Measurements from ENCODE around the gene DHCR7.

Gene DHCR7

GRCh38 chr11:71440021-71440755 lies 8.0 kb downstream of the DHCR7 start:
- Histone ChIP-seq H3K4me1 (ENCODE audit: control insufficient read depth in 1 of 2, insufficient read depth in 2 of 2, low read length in 2 of 2) (no peaks in the 10 kb centered on the region), H3K9me3 (ENCODE audit: control insufficient read depth in 1 of 2, low read length in 2 of 2) (no peaks in the 10 kb centered on the region), H3K4me3 (ENCODE audit: low read depth in 1 of 2, low read length in 2 of 2) (no peak overlapping the region), H3K27ac (ENCODE audit: low read depth, low read length) (no peak overlapping the region), H3K9ac (ENCODE audit: low read depth in 1 of 2, low read length in 2 of 2) (no peak overlapping the region), H3K36me3 (ENCODE audit: control insufficient read depth in 1 of 2, insufficient read depth in 2 of 2, low read length in 2 of 2) (peaks cover 26 to 93% of the 10 kb centered on the region in 2 donors), H3K27me3 (ENCODE audit: control insufficient read depth in 1 of 2, insufficient read depth in 2 of 2, low read length in 2 of 2) (no peaks in the 10 kb centered on the region)

- H3K27ac ChIP-seq (ENCODE audit: low read depth, low read length), result no peak overlapping the region
- H3K27me3 ChIP-seq (ENCODE audit: control insufficient read depth in 1 of 2, insufficient read depth in 2 of 2, low read length in 2 of 2), result no peaks in the 10 kb centered on the region
- no peaks in the 10 kb centered on the region for H3K9me3 ChIP-seq (ENCODE audit: control insufficient read depth in 1 of 2, low read length in 2 of 2)
- H3K4me1 ChIP-seq (ENCODE audit: control insufficient read depth in 1 of 2, insufficient read depth in 2 of 2, low read length in 2 of 2), result peaks cover 6 to 7% of the 10 kb centered on the region in 2 donors
- H3K36me3 ChIP-seq (ENCODE audit: control insufficient read depth in 1 of 2, insufficient read depth in 2 of 2, low read length in 2 of 2), result peaks cover 26 to 87% of the 10 kb centered on the region in 2 donors
- no peak overlapping the region for H3K9ac ChIP-seq (ENCODE audit: low read depth in 1 of 2, low read length in 2 of 2)
- no peak overlapping the region for H3K4me3 ChIP-seq (ENCODE audit: low read depth in 1 of 2, low read length in 2 of 2)
Measured at GRCh38 chr11:71438650-71439049, 9.5 kb downstream of the DHCR7 start.

- Histone ChIP-seq H3K27ac (ENCODE audit: low read depth, low read length) (no peak overlapping the region), H3K4me3 (ENCODE audit: low read depth in 1 of 2, low read length in 2 of 2) (no peak overlapping the region)
Measured at GRCh38 chr11:71437879-71438278, 10.3 kb downstream of the DHCR7 start.

GRCh38 chr11:71437399-71437798 lies 10.8 kb downstream of the DHCR7 start:
- Histone ChIP-seq H3K4me3 (ENCODE audit: low read depth in 1 of 2, low read length in 2 of 2) (no peak overlapping the region), H3K27me3 (ENCODE audit: control insufficient read depth in 1 of 2, insufficient read depth in 2 of 2, low read length in 2 of 2) (no peaks in the 10 kb centered on the region), H3K4me1 (ENCODE audit: control insufficient read depth in 1 of 2, insufficient read depth in 2 of 2, low read length in 2 of 2) (peaks cover 17 to 20% of the 10 kb centered on the region in 2 donors), H3K27ac (ENCODE audit: low read depth, low read length) (no peak overlapping the region), H3K9me3 (ENCODE audit: control insufficient read depth in 1 of 2, low read length in 2 of 2) (no peaks in the 10 kb centered on the region), H3K9ac (ENCODE audit: low read depth in 1 of 2, low read length in 2 of 2) (no peak overlapping the region), H3K36me3 (ENCODE audit: control insufficient read depth in 1 of 2, insufficient read depth in 2 of 2, low read length in 2 of 2) (peaks cover 22 to 76% of the 10 kb centered on the region in 2 donors)

More at GRCh38 chr11:71437879-71438278, 10.3 kb downstream of the DHCR7 start:
- no peaks in the 10 kb centered on the region for H3K9me3 ChIP-seq (ENCODE audit: control insufficient read depth in 1 of 2, low read length in 2 of 2)
- H3K9ac ChIP-seq (ENCODE audit: low read depth in 1 of 2, low read length in 2 of 2), result no peak overlapping the region
- H3K36me3 ChIP-seq (ENCODE audit: control insufficient read depth in 1 of 2, insufficient read depth in 2 of 2, low read length in 2 of 2), result peaks cover 24 to 79% of the 10 kb centered on the region in 2 donors
- H3K27me3 ChIP-seq (ENCODE audit: control insufficient read depth in 1 of 2, insufficient read depth in 2 of 2, low read length in 2 of 2), result no peaks in the 10 kb centered on the region
- H3K4me1 ChIP-seq (ENCODE audit: control insufficient read depth in 1 of 2, insufficient read depth in 2 of 2, low read length in 2 of 2), result peaks cover 14 to 15% of the 10 kb centered on the region in 2 donors

GRCh38 chr11:71436861-71437260 lies 11.3 kb downstream of the DHCR7 start:
- H3K9me3 ChIP-seq (ENCODE audit: control insufficient read depth in 1 of 2, low read length in 2 of 2), result no peaks in the 10 kb centered on the region
- peaks cover 17 to 20% of the 10 kb centered on the region in 2 donors for H3K4me1 ChIP-seq (ENCODE audit: control insufficient read depth in 1 of 2, insufficient read depth in 2 of 2, low read length in 2 of 2)
- no peak overlapping the region for H3K9ac ChIP-seq (ENCODE audit: low read depth in 1 of 2, low read length in 2 of 2)
- no peak overlapping the region for H3K27ac ChIP-seq (ENCODE audit: low read depth, low read length)
- no peak overlapping the region for H3K4me3 ChIP-seq (ENCODE audit: low read depth in 1 of 2, low read length in 2 of 2)
- no peaks in the 10 kb centered on the region for H3K27me3 ChIP-seq (ENCODE audit: control insufficient read depth in 1 of 2, insufficient read depth in 2 of 2, low read length in 2 of 2)
- peaks cover 22 to 71% of the 10 kb centered on the region in 2 donors for H3K36me3 ChIP-seq (ENCODE audit: control insufficient read depth in 1 of 2, insufficient read depth in 2 of 2, low read length in 2 of 2)

- H3K27ac ChIP-seq (ENCODE audit: low read depth, low read length), result no peak overlapping the region
- peaks cover 17 to 20% of the 10 kb centered on the region in 2 donors for H3K4me1 ChIP-seq (ENCODE audit: control insufficient read depth in 1 of 2, insufficient read depth in 2 of 2, low read length in 2 of 2)
- H3K9ac ChIP-seq (ENCODE audit: low read depth in 1 of 2, low read length in 2 of 2), result no peak overlapping the region
- peaks cover 17 to 56% of the 10 kb centered on the region in 2 donors for H3K36me3 ChIP-seq (ENCODE audit: control insufficient read depth in 1 of 2, insufficient read depth in 2 of 2, low read length in 2 of 2)
- no peak overlapping the region for H3K4me3 ChIP-seq (ENCODE audit: low read depth in 1 of 2, low read length in 2 of 2)
- no peaks in the 10 kb centered on the region for H3K27me3 ChIP-seq (ENCODE audit: control insufficient read depth in 1 of 2, insufficient read depth in 2 of 2, low read length in 2 of 2)
- no peaks in the 10 kb centered on the region for H3K9me3 ChIP-seq (ENCODE audit: control insufficient read depth in 1 of 2, low read length in 2 of 2)
Measured at GRCh38 chr11:71435278-71435951, 12.8 kb downstream of the DHCR7 start.

- Histone ChIP-seq H3K9me3 (ENCODE audit: control insufficient read depth in 1 of 2, low read length in 2 of 2) (no peaks in the 10 kb centered on the region), H3K9ac (ENCODE audit: low read depth in 1 of 2, low read length in 2 of 2) (no peak overlapping the region), H3K4me1 (ENCODE audit: control insufficient read depth in 1 of 2, insufficient read depth in 2 of 2, low read length in 2 of 2) (peaks cover 17 to 20% of the 10 kb centered on the region in 2 donors), H3K27ac (ENCODE audit: low read depth, low read length) (no peak overlapping the region), H3K36me3 (ENCODE audit: control insufficient read depth in 1 of 2, insufficient read depth in 2 of 2, low read length in 2 of 2) (peaks cover 10 to 49% of the 10 kb centered on the region in 2 donors), H3K4me3 (ENCODE audit: low read depth in 1 of 2, low read length in 2 of 2) (no peak overlapping the region), H3K27me3 (ENCODE audit: control insufficient read depth in 1 of 2, insufficient read depth in 2 of 2, low read length in 2 of 2) (no peaks in the 10 kb centered on the region)
Measured at GRCh38 chr11:71434576-71435130, 13.5 kb downstream of the DHCR7 start.

- peak overlapping the region in 1 of 2 donors; percentile 33 for H3K9ac ChIP-seq (ENCODE audit: low read depth in 1 of 2, low read length in 2 of 2)
- no peaks in the 10 kb centered on the region for H3K9me3 ChIP-seq (ENCODE audit: control insufficient read depth in 1 of 2, low read length in 2 of 2)
- peaks cover 17 to 20% of the 10 kb centered on the region in 2 donors for H3K4me1 ChIP-seq (ENCODE audit: control insufficient read depth in 1 of 2, insufficient read depth in 2 of 2, low read length in 2 of 2)
- no peak overlapping the region for H3K27ac ChIP-seq (ENCODE audit: low read depth, low read length)
- H3K27me3 ChIP-seq (ENCODE audit: control insufficient read depth in 1 of 2, insufficient read depth in 2 of 2, low read length in 2 of 2), result no peaks in the 10 kb centered on the region
- peaks cover 4 to 41% of the 10 kb centered on the region in 2 donors for H3K36me3 ChIP-seq (ENCODE audit: control insufficient read depth in 1 of 2, insufficient read depth in 2 of 2, low read length in 2 of 2)
- no peak overlapping the region for H3K4me3 ChIP-seq (ENCODE audit: low read depth in 1 of 2, low read length in 2 of 2)
Measured at GRCh38 chr11:71433648-71434450, 14.3 kb downstream of the DHCR7 start.

- H3K9ac ChIP-seq (ENCODE audit: low read depth in 1 of 2, low read length in 2 of 2), result peak overlapping the region; percentile 11 to 33
- no peak overlapping the region for H3K27ac ChIP-seq (ENCODE audit: low read depth, low read length)
- no peaks in the 10 kb centered on the region for H3K9me3 ChIP-seq (ENCODE audit: control insufficient read depth in 1 of 2, low read length in 2 of 2)
Measured at GRCh38 chr11:71432761-71433647, 15.2 kb downstream of the DHCR7 start.

More at GRCh38 chr11:71432761-71433647, 15.2 kb downstream of the DHCR7 start:
- H3K4me1 ChIP-seq (ENCODE audit: control insufficient read depth in 1 of 2, insufficient read depth in 2 of 2, low read length in 2 of 2), result peaks cover 17 to 20% of the 10 kb centered on the region in 2 donors
- peaks cover 4 to 33% of the 10 kb centered on the region in 2 donors for H3K36me3 ChIP-seq (ENCODE audit: control insufficient read depth in 1 of 2, insufficient read depth in 2 of 2, low read length in 2 of 2)
- no peaks in the 10 kb centered on the region for H3K27me3 ChIP-seq (ENCODE audit: control insufficient read depth in 1 of 2, insufficient read depth in 2 of 2, low read length in 2 of 2)
- peak overlapping the region in 1 of 2 donors; percentile 18 for H3K4me3 ChIP-seq (ENCODE audit: low read depth in 1 of 2, low read length in 2 of 2)
